HepG2 (cell line): ENCODE measurements around the gene MST1. TPM values are rescaled to one million over a fixed set of nuclear protein-coding genes. Genes with fewer than 3 reads are reported as not detected.
A peak's percentile ranks its signal among the peaks of the same experiment; 100 is the strongest.

ENCODE experiments used
- ATAC-seq: fragments of 200-7000 bp; cut with Tn5 transposase; 3 replicates; pipeline ENCODE4 v1.9.1; 2020; ENCODE audit warnings: mild to moderate bottlenecking, moderate library complexity
- BruUV-seq: library from RNA; stranded (reverse); fragments of 400-500 nt; replicated peaks from 2 replicates; lab custom pipeline; 2021; lab: Mats Ljungman, UMichigan
- CTCF ChIA-PET: fragments of 300-600 bp; formaldehyde crosslinking; extraction: SDS; loops from one replicate; lab custom pipeline; 2021; ENCODE audit warnings: low total read pairs, inconsistent platforms, low intra/inter-chr PET ratio; lab: Yijun Ruan, JAX
- POLR2A ChIA-PET: fragments of 350-600 bp; sonication (Branson Sonifier 250); formaldehyde crosslinking; loops from one replicate; lab custom pipeline; 2020; ENCODE audit warnings: antibody characterized with exemption, inconsistent platforms; lab: Yijun Ruan, JAX
- DNase-seq: peaks from one replicate; pipeline ENCODE4 v3.0.0-alpha.2; 2015; ENCODE audit warnings: low spot score
- FAIRE-seq: peaks from 3 replicates; lab custom pipeline; 2011; peaks lifted over from hg19 to GRCh38; lab: Jason Lieb, UNC
- H2AFZ ChIP-seq: one replicate; pipeline ENCODE4 v1.6.1; 2011; ENCODE audit warnings: low read length, inconsistent platforms
- H3K27ac ChIP-seq: fragments of 300-600 bp; 3 replicates; pipeline ENCODE4 v1.8.0; 2011; ENCODE audit warnings: mixed run types, mild to moderate bottlenecking, mixed read lengths, low read length, inconsistent platforms; ENCODE audit not compliant: insufficient read depth; ENCODE audit errors: extremely low read length
- H3K27me3 ChIP-seq, 2 experiments: fragments of 200-600 bp in 1 of 2; 2 replicates in 1 of 2; 3 replicates in 1 of 2; pipeline versions ENCODE4 v1.6.0 to v1.8.0; 2011; ENCODE audit warnings: low read length in 2 of 2, mild to moderate bottlenecking in 2 of 2, moderate library complexity in 2 of 2, inconsistent platforms in 1 of 2; ENCODE audit not compliant: insufficient read depth in 2 of 2, control insufficient read depth in 1 of 2
- H3K36me3 ChIP-seq, 2 experiments: fragments of 200-600 bp in 1 of 2; replicated peaks in 1 of 2; 2 replicates in 1 of 2; 3 replicates in 1 of 2; pipeline versions ENCODE4 v1.5.1 to v1.8.0; 2011; ENCODE audit warnings: low read length in 2 of 2, inconsistent platforms in 1 of 2; ENCODE audit not compliant: insufficient read depth in 2 of 2, control insufficient read depth in 1 of 2
- H3K4me1 ChIP-seq: 2 replicates; pipeline ENCODE4 v1.5.1; 2012; ENCODE audit warnings: low read length, inconsistent platforms; ENCODE audit not compliant: insufficient read depth
- H3K4me2 ChIP-seq: 2 replicates; pipeline ENCODE4 v1.6.0; 2011; ENCODE audit warnings: low read depth, low read length, inconsistent platforms
- H3K4me3 ChIP-seq, 3 experiments: fragments of 200-600 bp in 1 of 3; sonication (generic), shearing (Covaris generic) in 1 of 3; replicated peaks in 1 of 3; 2 replicates each; pipeline ENCODE4 v1.5.1; 2011 to 2016; ENCODE audit warnings: low read length in 3 of 3, inconsistent platforms in 2 of 3, low read depth in 2 of 3, mild to moderate bottlenecking in 2 of 3, control low read depth in 1 of 3, mixed read lengths in 1 of 3; ENCODE audit not compliant: insufficient read depth in 1 of 3
- H3K79me2 ChIP-seq: one replicate; pipeline ENCODE4 v1.6.1; 2011; ENCODE audit warnings: low read length, inconsistent platforms; ENCODE audit not compliant: insufficient read depth
- H3K9ac ChIP-seq: 2 replicates; pipeline ENCODE4 v1.6.0; 2011; ENCODE audit warnings: mild to moderate bottlenecking, low read depth, low read length, inconsistent platforms; ENCODE audit not compliant: insufficient read depth
- H3K9me3 ChIP-seq: 2 replicates; pipeline ENCODE4 v1.5.1; 2012; ENCODE audit warnings: mild to moderate bottlenecking, low read length
- H4K20me1 ChIP-seq: 2 replicates; pipeline ENCODE4 v1.6.0; 2011; ENCODE audit warnings: inconsistent platforms, mild to moderate bottlenecking, low read length, moderate library complexity; ENCODE audit not compliant: insufficient read depth
- AGO2 ChIP-seq: fragments of 200-400 bp; formaldehyde crosslinking; optimal IDR thresholded peaks from 2 replicates; pipeline ENCODE3; 2017; ENCODE audit warnings: mild to moderate bottlenecking, low read depth, low read length, moderate library complexity
- DMAP1 ChIP-seq: IDR thresholded peaks from 2 replicates; pipeline ENCODE4 v1.6.1; 2016
- DZIP1 ChIP-seq: sonication (generic); formaldehyde crosslinking; IDR thresholded peaks from 2 replicates; pipeline ENCODE4 v1.5.0; 2020; ENCODE audit warnings: mild to moderate bottlenecking, missing genetic modification reagents
- GPN1 ChIP-seq: sonication (generic); formaldehyde crosslinking; IDR thresholded peaks from 2 replicates; pipeline ENCODE4 v1.5.1; 2020; ENCODE audit warnings: missing genetic modification reagents, borderline replicate concordance
- GTF3A ChIP-seq: sonication (generic); formaldehyde crosslinking; conservative IDR thresholded peaks from 2 replicates; pipeline ENCODE4 v1.4.0; 2020; ENCODE audit warnings: mild to moderate bottlenecking, missing genetic modification reagents
- HNRNPL ChIP-seq: fragments of 200-400 bp; formaldehyde crosslinking; IDR thresholded peaks from 2 replicates; pipeline ENCODE4 v1.6.1; 2017; ENCODE audit warnings: mild to moderate bottlenecking, low read depth, low read length
- KLF15 ChIP-seq: sonication (generic); formaldehyde crosslinking; IDR thresholded peaks from 2 replicates; pipeline ENCODE4 v1.8.1; 2023; ENCODE audit warnings: borderline replicate concordance, mild to moderate bottlenecking, inconsistent platforms, missing genetic modification reagents, mixed read lengths
- POLR2AphosphoS5 ChIP-seq: IDR thresholded peaks from 2 replicates; pipeline ENCODE4 v1.6.1; 2012; ENCODE audit warnings: low read depth, low read length
- POLR2G ChIP-seq: fragments of 200-400 bp; formaldehyde crosslinking; IDR thresholded peaks from 2 replicates; pipeline ENCODE4 v1.6.1; 2018; ENCODE audit warnings: mild to moderate bottlenecking, low read depth, low read length, moderate library complexity
- RBFOX2 ChIP-seq: fragments of 200-400 bp; formaldehyde crosslinking; IDR thresholded peaks from 2 replicates; pipeline ENCODE4 v1.6.1; 2017; ENCODE audit warnings: low read depth, mild to moderate bottlenecking, low read length
- SMARCE1 ChIP-seq: fragments of 450-650 bp; IDR thresholded peaks from 2 replicates; pipeline ENCODE4 v1.6.1; 2017; ENCODE audit warnings: borderline replicate concordance
- SSRP1 ChIP-seq: IDR thresholded peaks from 2 replicates; pipeline ENCODE4 v1.6.1; 2016; ENCODE audit warnings: control low read depth
- ZZZ3 ChIP-seq: sonication (generic); formaldehyde crosslinking; IDR thresholded peaks from 2 replicates; pipeline ENCODE4 v1.4.0; 2020; ENCODE audit warnings: missing genetic modification reagents, mild to moderate bottlenecking, borderline replicate concordance
- WGBS: methylation state at CpG from one replicate; pipeline ENCODE4 v1.1.6; 2017; ENCODE audit warnings: low lambda C conversion rate; 5-methylcytosine and 5-hydroxymethylcytosine counted together
- in situ Hi-C: cut with HindIII; loops from 2 replicates; pipeline ENCODE4 v1.10.0; 2017; ENCODE audit warnings: low pct_unique_long_range_greater_than_20kb; ENCODE audit not compliant: extremely low pct_ligation_motif_present
- intact Hi-C: fragments of 100-400 bp; cut with micrococcal nuclease; formaldehyde crosslinking; loops from one replicate; pipeline ENCODE4 v1.10.0; 2022; ENCODE audit not compliant: unreplicated experiment
- polyA plus RNA-seq, 8 experiments: library from polyadenylated mRNA; depleted of rRNA in 3 of 8; stranded (reverse) in 7 of 8; unstranded in 1 of 8; fragments of >200 nt; fragmentation: Illumina TruSeq in 4 of 8; extraction: Trizol in 4 of 8; gene quantifications; 2 replicates each; pipeline versions ENCODE4 v1.2.1 to v1.2.3, GENCODE V29; 2011 to 2016; ENCODE audit warnings: low read depth in 4 of 8, missing spikeins in 1 of 8, mixed read lengths in 1 of 8; ENCODE audit not compliant: insufficient read depth in 1 of 8
- total RNA-seq, 5 experiments: library from RNA; depleted of rRNA; stranded (reverse); fragments of >200 nt; fragmentation: Illumina TruSeq; extraction: Trizol; gene quantifications; 2 replicates each; pipeline ENCODE4 v1.2.3, GENCODE V29; 2016; ENCODE audit warnings: low read depth in 1 of 5

The MST1 gene
- total and polyA plus RNA-seq, 2 of the 13 experiments (the other 11 are each of a cell fraction or from before 2014, with no cell fraction given) = 189 to 452 TPM

GRCh38 chr3:49721896-49722781 is 32.9 kb upstream of the MST1 start:
- TF ChIP-seq KLF15 (CRISPR knock-in tag) (no peak), SMARCE1 (no peak), DMAP1 (CRISPR knock-in tag) (no peak), POLR2AphosphoS5 (0 out of 2 replicates have a peak, but pooled peaks have one; percentile 3), POLR2G (0 out of 2 replicates have a peak, but pooled peaks have one; percentile 22), GTF3A (CRISPR knock-in tag) (no peak), DZIP1 (CRISPR knock-in tag) (0 out of 2 replicates have a peak, but pooled peaks have one; percentile 43), ZZZ3 (CRISPR knock-in tag) (no peak), HNRNPL (no peak), SSRP1 (CRISPR knock-in tag) (0 out of 2 replicates have a peak, but pooled peaks have one; percentile 49), RBFOX2 (peak; percentile 40; the same call in 1 of the 2 replicates), GPN1 (CRISPR knock-in tag) (no peak), AGO2 (peak; percentile 95)
- CTCF ChIA-PET = no interaction called here
- H3K4me3 ChIP-seq = peak overlapping the region in 1 of 3 experiments; percentile 97; a peak in 2 of 6 replicates
- no peaks in the 10 kb centered on the region for H3K27me3 ChIP-seq
- H3K36me3 ChIP-seq = peaks cover 13 to 29% of the 10 kb centered on the region in 2 experiments
- POLR2A ChIA-PET = no interaction called here
- peaks cover 21% of the 10 kb centered on the region for H3K4me1 ChIP-seq
- DNase-seq = no peak
- H3K9ac ChIP-seq = 0 out of 2 replicates have a peak overlapping the region, but pooled peaks have one; percentile 95
- no peaks in the 10 kb centered on the region for H4K20me1 ChIP-seq
- H3K27ac ChIP-seq = no peak overlapping the region
- H2AFZ ChIP-seq = no peak overlapping the region
- no TSS peak for BruUV-seq
- no peak for ATAC-seq
- H3K4me2 ChIP-seq = peak overlapping the region; percentile 88
- FAIRE-seq = no peak
- intact Hi-C loops (no loop called here), in situ Hi-C loops (no loop called here)
- H3K79me2 ChIP-seq = peaks cover 13% of the 10 kb centered on the region
- H3K9me3 ChIP-seq = no peaks in the 10 kb centered on the region
- WGBS = 96% methylated on average over 19 of the region's 26 CpGs
